Measurements from ENCODE around the gene GNB1L.

DNA sequence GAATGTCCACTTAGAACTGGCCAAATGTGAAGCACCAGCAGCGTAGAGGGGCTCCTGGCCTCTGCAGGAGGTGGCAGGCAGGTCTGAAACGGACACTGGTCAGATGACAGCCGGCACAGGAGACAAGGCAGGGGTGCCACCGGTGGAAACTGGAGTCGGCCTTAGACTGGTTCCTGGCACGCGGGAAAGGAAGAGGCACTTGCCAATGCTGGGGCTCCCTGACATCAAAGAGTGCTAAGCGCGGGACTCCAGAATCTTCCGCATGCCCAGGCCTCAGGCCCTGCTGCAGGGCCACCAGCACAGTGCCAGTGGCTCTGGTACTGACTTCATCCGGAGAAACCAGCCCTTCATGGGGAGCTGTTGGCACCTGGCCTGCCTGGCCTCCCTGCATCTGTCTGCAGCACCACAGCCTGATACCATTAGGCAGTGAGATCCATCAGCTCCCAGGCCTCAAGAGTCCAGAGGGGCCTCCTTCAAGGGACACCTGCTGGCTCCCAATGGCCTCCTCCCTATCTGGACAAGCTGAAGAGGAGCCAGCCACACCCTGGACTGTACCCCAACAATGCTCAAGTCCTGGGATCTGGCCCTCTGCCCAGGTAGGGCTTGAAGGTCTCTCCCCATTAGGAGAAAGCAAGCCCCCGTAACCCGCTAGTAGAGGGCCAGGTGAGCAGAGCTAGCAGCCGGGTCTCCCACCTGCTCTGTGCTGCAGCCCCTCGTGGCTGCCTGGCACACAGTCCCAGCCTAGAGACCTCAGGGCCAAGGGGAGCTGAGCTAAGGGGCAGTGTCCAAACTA, 29.7 kb upstream of the GNB1L start:
- no peak for TF ChIP-seq EZH2 (IDR thresholded peaks at IDR 0.05; ENCODE audit: borderline replicate concordance, insufficient read depth, low read depth, low read length, poor library complexity, severe bottlenecking)
- TF ChIP-seq, protein P1, sequence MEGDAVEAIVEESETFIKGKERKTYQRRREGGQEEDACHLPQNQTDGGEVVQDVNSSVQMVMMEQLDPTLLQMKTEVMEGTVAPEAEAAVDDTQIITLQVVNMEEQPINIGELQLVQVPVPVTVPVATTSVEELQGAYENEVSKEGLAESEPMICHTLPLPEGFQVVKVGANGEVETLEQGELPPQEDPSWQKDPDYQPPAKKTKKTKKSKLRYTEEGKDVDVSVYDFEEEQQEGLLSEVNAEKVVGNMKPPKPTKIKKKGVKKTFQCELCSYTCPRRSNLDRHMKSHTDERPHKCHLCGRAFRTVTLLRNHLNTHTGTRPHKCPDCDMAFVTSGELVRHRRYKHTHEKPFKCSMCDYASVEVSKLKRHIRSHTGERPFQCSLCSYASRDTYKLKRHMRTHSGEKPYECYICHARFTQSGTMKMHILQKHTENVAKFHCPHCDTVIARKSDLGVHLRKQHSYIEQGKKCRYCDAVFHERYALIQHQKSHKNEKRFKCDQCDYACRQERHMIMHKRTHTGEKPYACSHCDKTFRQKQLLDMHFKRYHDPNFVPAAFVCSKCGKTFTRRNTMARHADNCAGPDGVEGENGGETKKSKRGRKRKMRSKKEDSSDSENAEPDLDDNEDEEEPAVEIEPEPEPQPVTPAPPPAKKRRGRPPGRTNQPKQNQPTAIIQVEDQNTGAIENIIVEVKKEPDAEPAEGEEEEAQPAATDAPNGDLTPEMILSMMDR (IDR thresholded peaks at IDR 0.05), result no peak

All from B cell (primary cell).